MG63 (cell line): ENCODE measurements around the gene SDK1. TPM values are rescaled to one million over a fixed set of nuclear protein-coding genes. Genes with fewer than 3 reads are reported as not detected.

Experiments used
- DNase-seq: peaks from one replicate; pipeline ENCODE4 v3.0.0-alpha.2; 2020
- H3K27me3 ChIP-seq: fragments of 250-450 bp; sonication (Bioruptor Pico); 2 replicates; pipeline ENCODE4 v1.5.1; 2020; ENCODE audit warnings: mild to moderate bottlenecking, moderate library complexity
- H3K36me3 ChIP-seq: fragments of 250-450 bp; sonication (Bioruptor Pico); 2 replicates; pipeline ENCODE4 v1.5.1; 2020; ENCODE audit warnings: mild to moderate bottlenecking, moderate library complexity
- H3K4me3 ChIP-seq: fragments of 250-450 bp; sonication (Bioruptor Pico); 2 replicates; pipeline ENCODE4 v1.5.1; 2020; ENCODE audit warnings: mild to moderate bottlenecking, moderate library complexity
- H3K9me3 ChIP-seq: fragments of 250-450 bp; sonication (Bioruptor Pico); 2 replicates; pipeline ENCODE4 v1.5.1; 2020; ENCODE audit warnings: mild to moderate bottlenecking, moderate library complexity
- total RNA-seq: library from RNA; depleted of rRNA; stranded (reverse); fragments of >200 nt; shearing (Covaris generic); gene quantifications from 2 replicates; pipeline ENCODE4 v1.2.3, GENCODE V29; 2014; ENCODE audit warnings: low replicate concordance

Gene SDK1
- total RNA-seq, 1 experiment from 2014 or later = 1.1 TPM

DNA sequence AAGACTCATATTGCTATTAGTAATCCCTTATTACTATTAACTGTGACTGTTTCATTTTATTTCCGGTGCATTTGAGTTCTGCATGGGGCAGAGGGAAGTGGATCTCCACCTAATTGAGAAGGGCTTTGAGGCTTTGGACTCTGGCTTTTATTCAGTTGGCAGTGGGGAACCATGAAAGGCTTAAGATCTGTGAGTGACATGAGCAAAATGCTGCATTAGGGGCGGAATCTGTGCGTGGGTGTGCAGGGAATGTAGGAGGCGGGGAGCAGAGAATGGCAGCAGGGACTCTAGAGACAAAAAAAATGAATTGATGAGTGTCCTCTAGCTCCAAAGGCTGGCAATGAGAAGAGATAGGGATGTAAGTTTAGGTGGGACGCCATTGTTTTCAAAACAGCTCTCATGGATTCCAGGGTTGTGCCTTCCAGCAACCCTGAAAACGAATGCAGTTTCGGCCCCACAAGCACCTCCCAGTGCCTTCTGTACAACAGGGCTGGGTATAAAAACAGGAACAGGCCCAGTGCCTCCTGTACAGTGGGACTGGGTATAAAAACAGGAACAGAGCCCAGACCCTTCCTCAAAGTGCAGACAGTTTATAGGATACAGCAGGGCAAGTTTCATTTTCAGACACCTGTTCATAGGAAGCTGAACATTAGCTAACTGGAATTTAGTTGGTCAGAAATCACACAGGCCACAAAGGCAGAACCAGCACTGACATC is 717.7 kb downstream of the SDK1 start:
- H3K36me3 ChIP-seq = no peaks in the 10 kb centered on the region
- no peak for DNase-seq
- H3K9me3 ChIP-seq = no peaks in the 10 kb centered on the region
- no peak overlapping the region for H3K4me3 ChIP-seq
- no peaks in the 10 kb centered on the region for H3K27me3 ChIP-seq

DNA sequence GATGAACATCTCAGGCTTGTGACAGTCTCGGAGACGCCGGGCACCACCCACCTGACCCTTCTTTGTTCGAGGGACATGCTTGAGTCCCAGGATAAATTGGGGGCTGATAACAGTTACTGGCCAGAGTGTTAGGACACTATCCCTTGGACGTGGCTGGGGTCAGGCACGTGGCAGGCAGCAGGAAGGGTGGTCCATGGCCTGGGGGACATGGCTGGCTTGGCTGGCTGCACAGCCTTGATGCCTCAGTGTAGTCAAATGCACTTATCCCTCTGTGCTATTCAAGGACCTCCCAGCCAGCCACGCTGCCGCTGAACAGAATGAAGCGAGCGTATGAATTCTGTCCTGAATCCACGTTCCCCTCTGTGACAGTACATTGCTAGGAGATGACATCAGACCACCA is 719.0 kb downstream of the SDK1 start:
- no peak for DNase-seq
- H3K27me3 ChIP-seq = no peaks in the 10 kb centered on the region
- no peaks in the 10 kb centered on the region for H3K36me3 ChIP-seq
- no peaks in the 10 kb centered on the region for H3K9me3 ChIP-seq
- no peak overlapping the region for H3K4me3 ChIP-seq

DNA sequence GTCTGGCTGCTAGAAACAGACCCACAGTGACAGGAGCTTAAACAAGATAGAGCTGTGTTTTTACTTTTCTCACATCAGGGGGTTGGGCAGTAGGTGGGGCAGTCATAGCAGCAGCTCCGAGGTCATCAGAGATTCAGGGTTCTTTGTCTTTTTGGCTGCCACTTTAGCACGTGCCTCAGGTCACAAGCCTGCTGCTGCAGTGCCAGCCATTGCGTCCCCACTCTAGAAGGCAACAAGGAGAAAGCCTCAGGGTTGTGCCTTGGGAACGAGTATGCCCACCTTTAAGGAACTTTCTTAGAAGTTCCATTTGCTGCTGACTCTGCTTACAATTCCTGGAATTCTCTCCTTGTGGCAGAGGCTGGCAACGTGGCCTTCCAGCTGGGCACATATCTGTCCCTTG is 720.4 kb downstream of the SDK1 start:
- Histone ChIP-seq H3K9me3 (no peaks in the 10 kb centered on the region), H3K36me3 (no peaks in the 10 kb centered on the region), H3K27me3 (no peaks in the 10 kb centered on the region), H3K4me3 (no peak overlapping the region)
- DNase-seq = no peak

DNA sequence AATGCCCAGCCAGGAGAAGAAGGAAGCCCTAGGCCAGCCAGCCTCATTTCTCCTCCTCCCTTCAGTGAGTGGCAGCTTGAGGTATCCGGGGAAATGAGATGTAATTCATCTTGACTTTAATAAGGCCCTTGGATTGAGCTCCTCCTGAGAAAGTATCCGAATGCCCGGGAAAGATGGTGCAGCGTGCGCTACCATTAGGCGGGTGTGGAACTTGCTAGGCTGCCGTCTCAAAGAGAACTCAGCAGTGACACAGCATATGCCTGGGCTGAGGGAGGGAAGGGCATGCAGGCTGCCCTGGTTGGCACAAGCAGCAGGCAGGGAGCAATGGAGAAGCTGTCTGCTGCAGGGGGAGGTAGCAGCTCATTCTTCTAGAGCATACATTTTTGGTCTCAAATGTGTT is 721.2 kb downstream of the SDK1 start:
- Histone ChIP-seq H3K36me3 (no peaks in the 10 kb centered on the region), H3K4me3 (no peak overlapping the region), H3K9me3 (no peaks in the 10 kb centered on the region), H3K27me3 (no peaks in the 10 kb centered on the region)
- no peak for DNase-seq

DNA sequence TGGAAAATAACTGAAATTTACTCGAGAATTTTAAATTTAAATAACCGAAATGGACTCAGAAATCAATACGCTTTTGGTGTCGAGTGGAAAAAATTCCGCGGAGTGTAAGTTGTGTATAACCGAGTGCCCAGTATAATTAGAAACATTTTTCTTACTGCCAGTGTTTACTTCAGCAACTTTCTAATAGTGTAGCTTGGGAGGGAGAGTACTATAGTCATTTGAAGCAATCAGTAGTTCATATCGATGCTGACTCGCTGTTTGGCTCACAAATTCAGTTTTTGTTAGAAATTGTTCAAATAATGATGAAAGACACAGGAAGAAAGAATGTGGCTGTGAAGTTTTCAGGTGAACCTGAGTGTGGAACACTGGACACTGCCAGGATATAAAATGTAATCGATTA is 722.5 kb downstream of the SDK1 start:
- no peak for DNase-seq
- no peak overlapping the region for H3K4me3 ChIP-seq
- no peaks in the 10 kb centered on the region for H3K9me3 ChIP-seq
- H3K36me3 ChIP-seq = no peaks in the 10 kb centered on the region
- H3K27me3 ChIP-seq = no peaks in the 10 kb centered on the region

DNA sequence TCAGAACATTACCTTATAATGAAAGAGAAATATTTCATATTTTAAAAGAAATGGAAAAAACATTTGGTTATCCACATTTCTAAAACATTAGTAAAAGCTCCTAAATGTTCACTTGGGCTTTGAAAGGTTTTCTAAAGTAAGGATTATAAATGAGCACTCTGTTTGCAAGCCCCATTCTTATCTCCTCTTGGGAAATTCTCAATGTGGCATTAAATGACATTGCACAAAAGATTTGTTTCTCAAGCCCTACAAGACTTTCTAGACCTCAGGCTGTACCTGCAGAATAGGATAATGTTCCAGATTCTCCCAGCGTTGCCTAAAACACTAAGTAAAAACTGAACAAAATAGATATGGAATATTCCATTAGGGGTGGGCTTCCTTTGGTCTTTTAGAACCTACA is 723.1 kb downstream of the SDK1 start:
- no peak for DNase-seq
- no peaks in the 10 kb centered on the region for H3K9me3 ChIP-seq
- H3K36me3 ChIP-seq = no peaks in the 10 kb centered on the region
- H3K27me3 ChIP-seq = no peaks in the 10 kb centered on the region
- no peak overlapping the region for H3K4me3 ChIP-seq

DNA sequence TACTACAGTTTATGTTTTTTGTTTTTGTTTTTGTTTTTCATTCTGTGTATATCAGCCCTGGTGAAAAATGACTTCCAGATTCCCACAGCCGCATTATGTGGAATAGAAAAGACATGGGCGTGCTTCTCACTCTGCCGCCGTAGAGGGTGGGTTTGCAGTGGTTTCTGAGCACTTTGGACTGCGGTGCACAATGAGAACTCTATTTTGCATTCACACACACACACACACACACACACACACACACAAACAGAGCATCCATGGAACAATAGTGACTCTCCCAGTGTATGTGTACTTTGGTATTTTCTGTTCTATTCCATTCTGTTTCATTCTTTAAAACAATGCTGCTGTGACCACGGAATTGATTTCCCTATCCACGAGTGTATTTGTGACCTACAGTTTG is 723.8 kb downstream of the SDK1 start:
- Histone ChIP-seq H3K9me3 (no peaks in the 10 kb centered on the region), H3K36me3 (no peaks in the 10 kb centered on the region), H3K4me3 (no peak overlapping the region), H3K27me3 (no peaks in the 10 kb centered on the region)
- no peak for DNase-seq

DNA sequence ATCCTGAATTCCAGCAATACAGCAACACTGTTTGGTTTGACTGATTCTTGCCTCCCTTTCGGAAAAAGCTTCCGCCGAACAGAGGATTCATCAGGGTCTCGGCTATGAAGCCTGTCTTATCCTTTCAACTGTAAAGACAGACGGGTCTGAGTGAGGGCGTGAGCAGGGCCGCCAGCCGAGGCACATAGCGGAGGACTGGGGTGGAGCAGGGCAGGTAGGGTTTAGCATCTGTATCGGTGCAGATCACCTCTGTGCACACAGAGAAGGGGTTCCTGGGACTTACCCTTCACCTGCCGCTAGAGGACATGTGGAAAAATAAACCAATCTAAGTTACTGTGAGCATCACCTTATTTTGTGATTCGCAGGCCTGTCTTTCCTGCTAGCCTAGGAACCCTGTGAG is 724.2 kb downstream of the SDK1 start:
- no peak for DNase-seq
- H3K27me3 ChIP-seq = no peaks in the 10 kb centered on the region
- no peaks in the 10 kb centered on the region for H3K9me3 ChIP-seq
- no peaks in the 10 kb centered on the region for H3K36me3 ChIP-seq
- no peak overlapping the region for H3K4me3 ChIP-seq

DNA sequence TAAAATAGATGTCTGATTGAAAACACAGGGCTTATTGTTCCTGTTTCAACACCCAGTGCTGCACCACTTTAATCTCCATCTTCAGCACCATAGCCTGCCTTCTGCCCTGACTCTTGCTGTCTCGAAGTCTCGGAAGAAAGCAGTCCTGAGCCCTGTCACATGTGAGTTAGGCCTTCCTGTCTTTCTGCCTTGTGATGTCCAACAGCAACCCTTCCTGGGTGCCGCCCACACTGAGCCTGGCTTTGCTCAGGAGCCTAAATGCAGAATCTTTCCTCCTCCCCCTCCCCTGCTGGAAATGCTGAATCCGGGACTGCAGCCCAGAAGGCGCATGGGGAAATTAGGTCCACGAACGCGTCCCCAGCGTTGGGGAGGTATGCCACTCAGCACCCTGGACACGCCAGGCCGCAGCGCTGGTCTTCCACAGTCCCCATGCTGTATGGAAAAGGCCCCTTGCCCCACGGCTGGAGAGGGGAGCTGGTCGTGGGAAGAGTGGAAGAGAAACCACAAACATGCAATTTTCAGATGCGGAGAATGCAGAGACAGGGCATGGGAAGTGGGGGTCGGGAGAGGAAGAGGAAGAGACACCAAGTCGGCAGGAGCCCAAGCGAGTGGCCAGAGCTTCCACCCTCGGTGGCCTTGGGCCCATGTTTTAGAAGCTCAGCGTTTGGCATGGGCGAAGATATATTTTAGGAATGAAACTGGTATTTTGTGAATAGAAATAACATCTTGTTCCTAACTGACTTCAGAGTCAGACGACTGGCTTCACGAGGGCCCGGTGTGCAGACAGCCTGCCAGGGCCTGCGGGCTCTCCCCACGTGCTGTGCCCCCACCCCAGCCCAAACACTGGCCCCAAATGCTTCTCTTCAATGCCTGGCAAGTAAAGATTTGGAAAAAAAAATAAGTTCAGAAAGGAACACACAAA is 724.9 kb downstream of the SDK1 start:
- H3K27me3 ChIP-seq = no peaks in the 10 kb centered on the region
- no peaks in the 10 kb centered on the region for H3K36me3 ChIP-seq
- H3K9me3 ChIP-seq = no peaks in the 10 kb centered on the region
- DNase-seq = no peak
- no peak overlapping the region for H3K4me3 ChIP-seq

DNA sequence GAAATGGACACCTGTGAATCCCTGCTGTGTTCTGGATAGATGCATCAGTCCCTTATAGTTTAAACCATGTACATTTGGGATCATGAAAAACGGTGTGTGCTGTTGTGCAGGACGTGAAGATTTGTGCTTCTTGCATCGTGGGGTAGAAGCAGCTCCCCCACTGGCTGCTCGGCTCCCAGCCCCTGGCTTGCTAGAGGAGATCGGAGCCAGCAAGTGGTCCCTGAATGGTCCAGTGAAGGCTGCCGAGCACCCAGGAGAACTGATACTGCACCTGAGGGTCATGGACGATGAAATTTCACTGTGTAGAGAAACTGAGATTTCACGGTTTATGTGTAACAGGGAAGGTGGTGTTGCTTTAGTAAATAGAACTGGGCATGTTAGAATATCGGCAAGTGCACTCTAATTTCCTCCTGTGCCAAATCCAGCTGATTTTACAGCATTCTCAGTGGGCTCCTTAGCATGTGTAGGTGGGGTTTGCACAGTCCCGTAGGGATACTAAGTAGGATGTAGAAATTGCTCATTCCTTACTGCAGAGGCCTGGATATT is 726.0 kb downstream of the SDK1 start:
- H3K4me3 ChIP-seq = no peak overlapping the region
- DNase-seq = no peak
- no peaks in the 10 kb centered on the region for H3K36me3 ChIP-seq
- H3K27me3 ChIP-seq = no peaks in the 10 kb centered on the region
- no peaks in the 10 kb centered on the region for H3K9me3 ChIP-seq

DNA sequence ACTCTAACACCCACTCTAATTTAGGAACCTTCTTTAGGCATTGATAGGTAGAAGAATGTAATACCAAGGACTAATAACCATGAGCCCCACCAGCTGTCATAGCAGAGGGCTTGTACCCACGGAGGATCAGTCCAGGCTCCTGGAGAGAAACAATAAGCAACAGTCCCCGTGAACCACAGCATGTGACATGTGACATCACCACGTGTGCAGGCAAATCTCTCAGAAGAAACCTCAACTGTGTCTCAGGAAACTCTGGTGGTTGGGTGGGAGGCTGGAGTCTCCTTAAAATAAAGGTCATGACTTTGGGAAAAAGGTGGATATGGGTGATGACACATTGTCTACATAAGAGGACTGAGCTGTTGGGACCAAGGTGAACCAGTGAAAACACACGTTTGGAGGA is 727.2 kb downstream of the SDK1 start:
- H3K9me3 ChIP-seq = no peaks in the 10 kb centered on the region
- no peaks in the 10 kb centered on the region for H3K27me3 ChIP-seq
- H3K4me3 ChIP-seq = no peak overlapping the region
- H3K36me3 ChIP-seq = no peaks in the 10 kb centered on the region
- DNase-seq = no peak

DNA sequence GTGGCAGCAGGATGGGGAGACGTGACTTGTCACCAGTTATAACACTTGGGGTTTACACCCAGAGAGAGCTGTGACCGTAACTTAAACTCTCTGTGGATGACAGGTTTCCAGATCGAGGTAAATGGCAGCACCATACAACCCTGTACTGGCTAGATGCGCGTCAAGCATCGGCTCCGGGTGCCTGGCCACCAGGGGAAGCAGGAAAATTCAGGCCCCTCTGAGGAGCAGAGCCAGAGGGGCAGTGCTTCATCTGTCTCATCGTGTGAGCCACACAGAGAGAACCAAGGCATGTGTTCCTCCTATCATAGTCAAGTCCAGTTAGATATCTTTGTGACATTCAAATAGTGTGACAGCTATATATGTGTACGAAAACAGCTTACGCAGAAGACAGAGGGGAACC is 728.9 kb downstream of the SDK1 start:
- H3K4me3 ChIP-seq = no peak overlapping the region
- H3K36me3 ChIP-seq = no peaks in the 10 kb centered on the region
- no peaks in the 10 kb centered on the region for H3K9me3 ChIP-seq
- H3K27me3 ChIP-seq = no peaks in the 10 kb centered on the region
- no peak for DNase-seq

DNA sequence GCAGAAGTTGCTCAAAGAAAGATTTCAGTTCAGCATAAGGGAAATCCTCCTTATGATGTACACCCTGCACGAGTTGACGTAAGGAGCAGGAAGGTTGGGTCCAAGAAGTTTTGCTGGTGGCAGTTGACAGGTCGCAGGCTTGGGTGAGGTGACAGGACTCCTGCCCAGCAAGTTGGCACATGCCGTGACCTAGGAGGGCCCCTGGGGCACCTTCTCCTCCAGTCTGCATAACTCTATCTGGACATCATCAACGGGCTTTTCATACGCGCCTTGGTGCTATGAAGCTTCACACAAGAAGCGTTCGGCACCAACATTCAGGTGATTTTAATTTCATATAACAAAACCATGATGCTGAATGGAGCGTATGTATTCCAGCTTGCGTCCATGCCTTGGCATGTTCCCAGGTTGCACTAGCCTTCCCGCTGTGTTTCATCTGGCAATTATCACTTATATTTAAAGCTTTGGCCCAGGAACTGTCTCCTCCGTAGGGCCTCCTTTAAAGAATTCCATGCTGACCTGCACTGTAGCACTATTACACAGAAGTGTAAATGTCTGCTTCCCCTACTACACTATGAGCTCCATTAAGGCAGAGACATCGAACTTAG is 729.4 kb downstream of the SDK1 start:
- Histone ChIP-seq H3K36me3 (no peaks in the 10 kb centered on the region), H3K9me3 (no peaks in the 10 kb centered on the region)
- DNase-seq = no peak

DNA sequence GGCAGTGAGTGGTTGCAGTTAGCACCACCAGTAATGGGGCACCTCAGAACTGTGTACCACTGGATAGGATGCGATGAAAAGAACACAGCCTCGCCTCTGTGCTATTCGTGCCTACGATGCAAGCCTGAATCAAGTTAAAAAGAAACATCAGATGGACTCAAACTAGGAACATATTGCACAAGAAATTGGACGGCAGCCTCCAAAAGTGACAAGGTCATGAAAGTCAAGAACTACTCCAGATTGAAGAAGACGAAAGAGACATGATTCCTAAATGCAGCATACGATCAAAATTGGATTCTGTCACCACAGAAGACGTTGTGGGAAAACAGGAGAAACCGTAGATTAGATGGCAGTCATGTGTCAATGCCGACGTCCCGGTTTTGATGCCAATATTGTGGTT is 732.9 kb downstream of the SDK1 start:
- DNase-seq = no peak
- Histone ChIP-seq H3K36me3 (no peaks in the 10 kb centered on the region), H3K9me3 (no peaks in the 10 kb centered on the region), H3K4me3 (no peak overlapping the region), H3K27me3 (no peaks in the 10 kb centered on the region)

More for the DNA sequence above, 729.4 kb downstream of the SDK1 start:
- no peak overlapping the region for H3K4me3 ChIP-seq
- no peaks in the 10 kb centered on the region for H3K27me3 ChIP-seq

DNA sequence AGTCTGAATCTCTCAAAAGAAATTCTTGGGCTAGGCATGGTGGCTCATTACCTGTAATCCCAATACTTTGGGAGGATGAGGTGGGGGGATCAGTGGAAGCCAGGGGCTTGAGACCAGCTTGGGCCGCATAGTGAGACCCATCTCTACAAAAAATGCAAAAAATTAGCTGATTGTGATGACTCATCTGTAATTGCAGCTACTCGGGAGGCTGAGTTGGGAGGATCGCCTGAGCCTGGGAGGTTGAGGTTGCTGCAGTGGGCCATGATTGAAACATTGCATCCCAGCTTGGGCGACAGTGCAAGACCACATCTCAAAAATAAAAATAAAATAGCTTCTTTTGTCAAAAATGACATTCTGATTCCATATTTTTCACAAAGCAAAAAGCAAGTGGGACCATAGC is 736.3 kb downstream of the SDK1 start:
- Histone ChIP-seq H3K27me3 (no peaks in the 10 kb centered on the region), H3K4me3 (no peak overlapping the region), H3K9me3 (no peaks in the 10 kb centered on the region), H3K36me3 (no peaks in the 10 kb centered on the region)
- no peak for DNase-seq

DNA sequence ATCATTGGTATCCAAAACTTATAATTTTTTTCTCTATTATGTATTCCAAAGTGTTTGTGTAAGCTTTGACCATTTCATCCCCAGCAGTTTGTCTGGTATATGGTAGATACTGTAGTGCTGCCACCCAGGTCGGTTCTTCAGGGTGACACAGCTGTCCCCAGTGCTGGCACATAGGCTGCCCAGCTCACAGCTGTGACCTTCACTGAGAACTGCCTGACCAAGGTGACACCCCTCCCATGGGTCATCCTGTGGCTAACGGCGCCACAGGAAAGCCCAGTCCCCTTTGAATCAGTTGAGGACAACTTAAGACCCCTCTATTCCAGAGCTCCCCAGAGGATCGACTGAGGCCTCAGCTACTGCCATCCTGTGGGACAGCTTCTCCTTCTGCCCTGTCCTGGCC is 736.8 kb downstream of the SDK1 start:
- no peak overlapping the region for H3K4me3 ChIP-seq
- no peaks in the 10 kb centered on the region for H3K27me3 ChIP-seq
- no peaks in the 10 kb centered on the region for H3K36me3 ChIP-seq
- DNase-seq = no peak
- H3K9me3 ChIP-seq = no peaks in the 10 kb centered on the region
